Measurements from ENCODE around the gene SCAMP3.

GRCh38 chr1:155241841-155242264 is 20.3 kb downstream of the SCAMP3 start:
- TF ChIP-seq CTCF (conservative IDR thresholded peaks at IDR 0.05; ENCODE audit: low read length) (no peak), EZH2phosphoT487 (IDR thresholded peaks at IDR 0.05; ENCODE audit: borderline replicate concordance) (no peak)

All from Loucy (cell line).